HEK293T (cell line): ENCODE results near the gene MBNL2.

Source experiments
- CTCF ChIA-PET: fragments of 350-600 bp; formaldehyde crosslinking; extraction: SDS; loops from one replicate; lab custom pipeline; 2021; ENCODE audit warnings: antibody characterized with exemption, inconsistent platforms; lab: Yijun Ruan, JAX
- POLR2A ChIA-PET: fragments of 350-600 bp; formaldehyde crosslinking; extraction: SDS; loops from one replicate; lab custom pipeline; 2020; ENCODE audit warnings: antibody characterized with exemption, inconsistent platforms; lab: Yijun Ruan, JAX
- DNase-seq: peaks from one replicate; pipeline ENCODE4 v3.0.0; 2012; ENCODE audit warnings: mixed read lengths; ENCODE audit errors: extremely low spot score
- ARNT ChIP-seq: fragments of 450-650 bp; IDR thresholded peaks from 2 replicates; pipeline ENCODE4 v1.6.1; 2017; ENCODE audit warnings: mild to moderate bottlenecking
- BHLHE40 ChIP-seq: fragments of 450-650 bp; IDR thresholded peaks from 2 replicates; pipeline ENCODE4 v1.6.1; 2016; ENCODE audit warnings: mild to moderate bottlenecking, moderate library complexity, borderline replicate concordance
- CTBP1 ChIP-seq: fragments of 450-650 bp; IDR thresholded peaks from 2 replicates; pipeline ENCODE4 v1.6.1; 2016; ENCODE audit warnings: borderline replicate concordance
- ELF4 ChIP-seq: fragments of 450-650 bp; IDR thresholded peaks from 2 replicates; pipeline ENCODE4 v1.6.1; 2017; ENCODE audit warnings: antibody characterized with exemption
- FOXA1 ChIP-seq: fragments of 450-650 bp; IDR thresholded peaks from 2 replicates; pipeline ENCODE4 v1.6.1; 2016; ENCODE audit warnings: mild to moderate bottlenecking
- FOXK2 ChIP-seq: fragments of 450-650 bp; IDR thresholded peaks from 2 replicates; pipeline ENCODE4 v1.6.1; 2016; ENCODE audit warnings: mild to moderate bottlenecking
- FOXM1 ChIP-seq: fragments of 450-650 bp; IDR thresholded peaks from 2 replicates; pipeline ENCODE4 v1.6.1; 2017; ENCODE audit warnings: mild to moderate bottlenecking, borderline replicate concordance
- HDGF ChIP-seq: fragments of 450-650 bp; IDR thresholded peaks from 2 replicates; pipeline ENCODE4 v1.6.1; 2017; ENCODE audit warnings: antibody characterized with exemption, borderline replicate concordance
- L3MBTL2 ChIP-seq: fragments of 450-650 bp; conservative IDR thresholded peaks from 2 replicates; pipeline ENCODE4 v1.6.1; 2016; ENCODE audit warnings: mild to moderate bottlenecking
- LEF1 ChIP-seq: fragments of 450-650 bp; IDR thresholded peaks from 2 replicates; pipeline ENCODE4 v1.6.1; 2017; ENCODE audit warnings: mild to moderate bottlenecking, borderline replicate concordance
- NFRKB ChIP-seq: fragments of 450-650 bp; IDR thresholded peaks from 2 replicates; pipeline ENCODE4 v1.6.1; 2016; ENCODE audit warnings: mild to moderate bottlenecking, moderate library complexity
- SP1 ChIP-seq: fragments of 450-650 bp; IDR thresholded peaks from 2 replicates; pipeline ENCODE4 v1.6.1; 2017
- SUZ12 ChIP-seq: fragments of 450-650 bp; IDR thresholded peaks from 2 replicates; pipeline ENCODE4 v1.6.1; 2016; ENCODE audit warnings: mild to moderate bottlenecking
- TARDBP ChIP-seq: fragments of 450-650 bp; IDR thresholded peaks from 2 replicates; pipeline ENCODE4 v1.6.1; 2016
- ZNF384 ChIP-seq: fragments of 450-650 bp; IDR thresholded peaks from 2 replicates; pipeline ENCODE4 v1.6.1; 2016
- TF ChIP-seq, protein P1 (sequence below): fragments of 450-650 bp; IDR thresholded peaks from 2 replicates; pipeline ENCODE4 v1.6.1; 2016

Gene MBNL2

GRCh38 chr13:97432917-97433726, 211.0 kb downstream of the MBNL2 start:
- POLR2A ChIA-PET: interaction anchor here (0.5 to 2.0 kb wide), 10 partner anchors 16 to 432 kb away, joined by 3 to 7 read pairs (median 3); no protein-coding TSS in a partner anchor
- peak; percentile 79 for DNase-seq
- TF ChIP-seq FOXM1 (peak; percentile 79; the same call in 1 of the 2 replicates), SP1 (0 out of 2 replicates have a peak, but pooled peaks have one; percentile 36), BHLHE40 (no peak), ZNF384 (no peak), L3MBTL2 (peak; percentile 38; the same call in 1 of the 2 replicates), ELF4 (peak; percentile 45), SUZ12 (no peak)
- TF ChIP-seq, protein P1, sequence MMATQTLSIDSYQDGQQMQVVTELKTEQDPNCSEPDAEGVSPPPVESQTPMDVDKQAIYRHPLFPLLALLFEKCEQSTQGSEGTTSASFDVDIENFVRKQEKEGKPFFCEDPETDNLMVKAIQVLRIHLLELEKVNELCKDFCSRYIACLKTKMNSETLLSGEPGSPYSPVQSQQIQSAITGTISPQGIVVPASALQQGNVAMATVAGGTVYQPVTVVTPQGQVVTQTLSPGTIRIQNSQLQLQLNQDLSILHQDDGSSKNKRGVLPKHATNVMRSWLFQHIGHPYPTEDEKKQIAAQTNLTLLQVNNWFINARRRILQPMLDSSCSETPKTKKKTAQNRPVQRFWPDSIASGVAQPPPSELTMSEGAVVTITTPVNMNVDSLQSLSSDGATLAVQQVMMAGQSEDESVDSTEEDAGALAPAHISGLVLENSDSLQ: peak; percentile 84
- CTCF ChIA-PET: no interaction called here

DNA sequence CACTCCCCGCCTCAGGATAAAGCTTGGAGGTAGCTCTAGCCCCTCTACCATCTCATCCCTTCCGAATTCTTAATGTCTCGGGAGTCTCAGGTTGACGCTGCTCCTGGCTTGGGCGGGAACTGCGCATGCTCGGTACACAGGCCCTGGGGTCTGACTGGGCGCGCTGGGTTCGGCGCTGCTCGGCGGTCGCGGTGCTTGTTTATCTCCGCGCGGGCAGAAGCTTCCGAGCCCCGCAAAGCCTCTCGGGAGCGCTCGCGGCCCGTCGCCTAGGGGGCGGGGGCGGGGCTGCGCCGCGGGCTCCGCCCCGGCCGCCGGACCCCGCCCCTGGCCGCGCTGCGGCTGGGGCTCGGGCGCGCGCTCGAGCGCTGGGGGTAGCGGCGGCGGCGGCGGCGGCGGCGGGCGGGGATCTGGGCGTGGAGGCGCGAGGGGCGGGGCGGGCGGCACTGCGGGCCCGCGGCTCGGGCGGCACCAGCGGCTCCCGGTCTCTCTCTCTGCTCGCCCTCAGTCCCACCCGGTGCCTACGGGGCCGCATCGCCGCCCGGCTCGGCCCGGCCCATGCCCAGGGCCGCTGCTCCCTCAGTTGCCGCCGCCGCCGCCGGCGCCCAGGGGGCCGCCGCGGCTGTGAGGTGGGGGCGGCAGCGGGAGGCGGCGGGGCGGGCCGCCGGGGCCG, 211.7 kb downstream of the MBNL2 start, which contains the start of gene RAP2A:
Gene RAP2A, plus strand, starts transcription at position 443 of the 670 bp plus-strand sequence. CDS start 302 bp downstream, outside the sequence.
- DNase-seq: peak; percentile 77
- TF ChIP-seq FOXK2 (peak; percentile 74), SUZ12 (no peak), FOXA1 (no peak)
- POLR2A ChIA-PET: interaction anchor here (0.5 to 2.0 kb wide), 6 partner anchors 15 to 419 kb away, joined by 3 to 7 read pairs (median 4); no protein-coding TSS in a partner anchor
- CTCF ChIA-PET: no interaction called here

DNA sequence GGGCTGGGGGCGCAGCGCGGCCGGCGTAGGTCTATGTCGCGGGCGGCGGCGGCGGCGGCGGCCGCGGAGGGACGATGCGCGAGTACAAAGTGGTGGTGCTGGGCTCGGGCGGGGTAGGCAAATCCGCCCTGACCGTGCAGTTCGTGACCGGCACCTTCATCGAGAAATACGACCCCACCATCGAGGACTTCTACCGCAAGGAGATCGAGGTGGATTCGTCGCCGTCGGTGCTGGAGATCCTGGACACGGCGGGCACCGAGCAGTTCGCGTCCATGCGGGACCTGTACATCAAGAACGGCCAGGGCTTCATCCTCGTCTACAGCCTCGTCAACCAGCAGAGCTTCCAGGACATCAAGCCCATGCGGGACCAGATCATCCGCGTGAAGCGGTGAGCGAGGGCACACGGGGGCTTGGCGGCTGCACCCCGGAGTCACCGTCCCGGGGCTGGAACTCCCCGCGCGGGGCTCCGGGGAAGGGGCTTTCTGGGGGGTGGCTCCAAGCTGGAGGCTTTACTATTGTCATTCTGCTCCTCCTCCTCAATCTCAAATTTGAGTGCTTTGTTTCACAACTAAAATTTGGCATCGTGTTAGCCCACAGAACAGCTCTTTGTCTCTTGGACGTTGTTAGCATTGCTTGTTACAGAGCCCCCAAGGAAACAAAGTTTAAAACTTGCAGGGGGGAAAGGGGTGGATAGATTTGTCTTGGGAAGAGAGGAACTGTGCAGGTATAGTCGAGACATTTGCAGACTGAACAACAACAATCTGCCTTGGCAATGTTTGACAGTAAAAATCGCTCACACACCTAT, 212.5 kb downstream of the MBNL2 start:
- no peak for TF ChIP-seq FOXM1
- peak; percentile 44; the same call in 1 of the 2 replicates for TF ChIP-seq L3MBTL2
- ChIA-PET POLR2A (interaction anchor here (0.5 to 2.0 kb wide), 3 partner anchors 27 to 309 kb away, joined by 3 to 7 read pairs (median 4); no protein-coding TSS in a partner anchor), CTCF (no interaction called here)
- peak; percentile 6 for DNase-seq

- DNase-seq: no peak
Measured at GRCh38 chr13:97435323-97435722, 213.2 kb downstream of the MBNL2 start.

DNA sequence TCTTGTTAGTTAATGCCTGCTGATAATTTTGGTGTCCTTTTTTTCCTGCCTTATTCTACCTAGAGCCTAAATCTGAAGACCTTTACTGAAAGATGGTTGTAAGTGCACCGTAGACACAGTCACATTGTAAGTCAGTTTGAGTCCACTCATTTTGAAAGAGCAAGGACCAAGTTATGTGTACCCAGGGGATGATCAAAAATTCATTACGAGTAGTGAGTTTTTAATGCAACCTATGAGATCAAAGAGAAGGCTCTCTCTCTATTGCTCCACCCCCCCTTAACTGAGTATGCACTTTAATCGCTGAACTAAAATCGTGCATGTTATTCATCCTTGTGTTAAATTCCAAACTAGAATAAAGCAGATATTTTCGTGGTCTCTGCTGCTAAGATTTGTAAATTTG, 213.7 kb downstream of the MBNL2 start:
- no peak for DNase-seq
- CTCF ChIA-PET: no interaction called here
- POLR2A ChIA-PET: no interaction called here
- TF ChIP-seq TARDBP (no peak), BHLHE40 (no peak)

More at GRCh38 chr13:97435323-97435722, 213.2 kb downstream of the MBNL2 start:
- ChIA-PET CTCF (no interaction called here), POLR2A (no interaction called here)
- no peak for TF ChIP-seq TARDBP
- no peak for TF ChIP-seq FOXM1
- no peak for TF ChIP-seq CTBP1
- no peak for TF ChIP-seq FOXA1
- no peak for TF ChIP-seq FOXK2
- no peak for TF ChIP-seq SP1
- no peak for TF ChIP-seq ARNT
- no peak for TF ChIP-seq LEF1
- TF ChIP-seq, protein P1: no peak
- no peak for TF ChIP-seq SUZ12
- TF ChIP-seq ZNF384: no peak
- TF ChIP-seq HDGF: no peak
- no peak for TF ChIP-seq BHLHE40
- TF ChIP-seq NFRKB: no peak
- TF ChIP-seq L3MBTL2: no peak
- no peak for TF ChIP-seq ELF4

DNA sequence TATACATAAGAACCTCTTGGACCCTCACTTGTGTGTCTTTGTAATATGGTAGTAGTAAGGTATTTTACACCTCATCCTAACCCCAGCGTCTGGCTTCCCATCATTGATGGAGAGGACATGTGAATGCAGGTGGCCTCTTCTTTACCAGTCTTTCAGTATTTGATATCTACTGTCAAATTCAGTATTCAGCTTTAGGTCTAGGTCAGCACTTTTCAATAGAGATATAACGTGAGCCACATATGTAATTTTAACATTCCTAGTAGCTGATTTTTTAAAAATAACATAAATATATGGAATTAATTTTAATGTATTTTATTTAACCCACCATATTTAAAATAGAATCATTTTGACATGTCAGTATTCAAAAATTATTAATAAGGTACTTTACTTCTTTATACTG, 214.7 kb downstream of the MBNL2 start:
- POLR2A ChIA-PET: no interaction called here
- DNase-seq: no peak
- CTCF ChIA-PET: no interaction called here
- TF ChIP-seq SP1 (no peak), BHLHE40 (no peak), TARDBP (no peak)

- ChIA-PET POLR2A (no interaction called here), CTCF (no interaction called here)
- DNase-seq: no peak
- no peak for TF ChIP-seq ZNF384
- no peak for TF ChIP-seq HDGF
- TF ChIP-seq ARNT: no peak
Measured at GRCh38 chr13:97437729-97438128, 215.6 kb downstream of the MBNL2 start.
